NT2/D1 (cell line): ENCODE results near the gene DNAJC27.
"Not testable (repeated sequence)": the region's sequence is repeated elsewhere in the genome, so short reads cannot be mapped to it uniquely, and the experiment has no call there.

ENCODE experiments used
- DNase-seq: peaks from one replicate; pipeline ENCODE4 v3.0.0-alpha.2; 2011; ENCODE audit warnings: low read depth, low spot score
- H3K27me3 ChIP-seq: 2 replicates; pipeline ENCODE4 v1.6.0; 2011; ENCODE audit warnings: mild to moderate bottlenecking; ENCODE audit not compliant: insufficient read length, insufficient read depth
- H3K36me3 ChIP-seq: 2 replicates; pipeline ENCODE4 v1.6.1; 2011; ENCODE audit warnings: mild to moderate bottlenecking, low read length, mixed read lengths; ENCODE audit not compliant: insufficient read depth, insufficient read length
- H3K4me1 ChIP-seq: 2 replicates; pipeline ENCODE4 v1.5.1; 2011; ENCODE audit not compliant: insufficient read depth, insufficient read length
- H3K4me3 ChIP-seq: 2 replicates; pipeline ENCODE4 v1.5.1; 2011; ENCODE audit warnings: low read depth; ENCODE audit not compliant: insufficient read length
- H3K9ac ChIP-seq: 2 replicates; pipeline ENCODE4 v1.6.0; 2011; ENCODE audit warnings: low read depth; ENCODE audit not compliant: insufficient read length
- H3K9me3 ChIP-seq: 2 replicates; pipeline ENCODE4 v1.5.1; 2011; ENCODE audit warnings: mild to moderate bottlenecking, low read length; ENCODE audit not compliant: insufficient read depth
- SUZ12 ChIP-seq: IDR thresholded peaks from 2 replicates; pipeline ENCODE4 v1.6.1; 2011; ENCODE audit not compliant: insufficient read length, insufficient read depth; ENCODE audit errors: extremely low read depth
- YY1 ChIP-seq: IDR thresholded peaks from 2 replicates; pipeline ENCODE4 v1.6.1; 2011; ENCODE audit not compliant: insufficient read length, insufficient read depth
- ZNF274 ChIP-seq: IDR thresholded peaks from 2 replicates; pipeline ENCODE4 v1.6.1; 2011; ENCODE audit warnings: mild to moderate bottlenecking, low read depth, low read length

Gene DNAJC27

GRCh38 chr2:24971536-24972314 lies at the start of gene DNAJC27:
Gene DNAJC27 (minus strand): TSS chr2:24971955. CDS start chr2:24971904, 51 bp downstream.
- Histone ChIP-seq H3K36me3 (no peaks in the 10 kb centered on the region), H3K9ac (peak within 1 kb of the TSS; percentile 90), H3K4me3 (peak within 1 kb of the TSS; percentile 85), H3K27me3 (no peaks in the 10 kb centered on the region), H3K4me1 (no peaks in the 10 kb centered on the region), H3K9me3 (no peaks in the 10 kb centered on the region)
- peak; percentile 96 for DNase-seq
- TF ChIP-seq YY1: no peak
- TF ChIP-seq ZNF274: no peak
- TF ChIP-seq SUZ12: no peak

DNA sequence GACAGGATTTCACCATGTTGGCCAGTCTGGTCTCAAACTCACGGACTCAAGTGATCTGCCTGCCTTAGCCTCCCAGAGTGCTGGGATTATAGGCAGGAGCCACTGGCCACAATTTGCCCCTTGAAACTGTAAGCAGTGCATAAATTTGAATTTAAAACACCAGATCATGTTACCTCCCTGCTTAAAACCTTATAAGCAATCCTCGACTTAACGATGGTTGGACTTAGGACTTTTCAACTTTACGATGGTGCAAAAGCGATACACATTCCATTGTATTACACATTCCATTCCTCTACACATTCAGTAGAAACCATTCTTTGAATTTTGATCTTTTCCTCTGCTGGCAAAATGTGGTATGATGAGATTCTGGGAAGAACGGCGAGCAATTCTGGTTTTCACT lies 46.9 kb upstream of the DNAJC27 start:
- DNase-seq: no peak
- Histone ChIP-seq H3K4me3 (no peak overlapping the region), H3K36me3 (no peaks in the 10 kb centered on the region), H3K4me1 (peaks cover 2% of the 10 kb centered on the region), H3K9me3 (no peaks in the 10 kb centered on the region), H3K27me3 (no peaks in the 10 kb centered on the region), H3K9ac (no peak overlapping the region)
- TF ChIP-seq ZNF274 (no peak), SUZ12 (no peak), YY1 (no peak)

DNA sequence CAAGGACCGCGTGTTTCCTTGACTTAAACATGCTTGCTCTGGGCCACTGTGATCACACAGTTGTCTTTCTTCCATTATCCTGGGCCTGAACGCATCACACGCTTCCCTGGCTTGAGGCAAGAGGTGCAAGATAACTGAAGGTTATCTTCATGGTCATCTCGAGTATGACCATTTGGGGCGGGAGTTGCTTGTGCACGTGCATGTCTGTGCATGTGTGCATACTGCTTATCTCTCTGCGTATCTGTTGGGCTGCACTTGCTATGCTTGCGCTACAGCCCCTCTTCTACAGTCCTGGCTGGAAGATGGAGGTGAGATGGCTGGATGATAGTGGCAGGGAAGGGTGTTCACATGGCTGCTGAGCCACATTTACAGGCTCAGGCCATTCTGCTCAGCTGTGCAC lies 42.9 kb upstream of the DNAJC27 start:
- no peak overlapping the region for H3K9ac ChIP-seq
- H3K4me1 ChIP-seq: peaks cover 2% of the 10 kb centered on the region
- TF ChIP-seq YY1 (no peak), ZNF274 (no peak), SUZ12 (no peak)

DNA sequence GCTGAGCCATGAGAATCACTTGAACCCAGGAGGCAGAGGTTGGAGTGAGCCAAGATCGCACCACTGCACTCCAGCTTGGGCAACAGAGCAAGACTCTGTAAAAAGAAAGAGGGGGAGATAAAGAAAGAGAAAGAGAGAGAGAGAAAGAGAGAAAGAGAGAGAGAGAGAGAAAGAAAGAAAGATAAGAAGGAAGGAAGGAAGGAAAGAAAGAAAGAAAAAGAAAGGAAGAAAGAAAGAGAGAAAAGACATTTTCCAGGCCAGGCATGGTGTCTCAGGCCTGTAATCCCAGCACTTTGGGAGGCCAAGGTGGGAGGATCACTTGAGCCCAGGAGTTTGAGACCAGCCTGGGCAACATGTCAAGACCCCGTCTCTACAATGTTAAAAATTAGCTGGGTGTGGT lies 39.6 kb upstream of the DNAJC27 start:
- not testable (repeated sequence) for H3K36me3 ChIP-seq, H3K4me1 ChIP-seq, H3K27me3 ChIP-seq, H3K4me3 ChIP-seq, H3K9ac ChIP-seq, H3K9me3 ChIP-seq, DNase-seq

More for the DNA sequence above, 42.9 kb upstream of the DNAJC27 start:
- Histone ChIP-seq H3K9me3 (no peaks in the 10 kb centered on the region), H3K27me3 (no peaks in the 10 kb centered on the region), H3K4me3 (no peak overlapping the region), H3K36me3 (no peaks in the 10 kb centered on the region)
- DNase-seq: no peak

GRCh38 chr2:25009954-25010353 lies 38.2 kb upstream of the DNAJC27 start:
- no peaks in the 10 kb centered on the region for H3K4me1 ChIP-seq
- no peaks in the 10 kb centered on the region for H3K9me3 ChIP-seq
- no peak for DNase-seq
- H3K27me3 ChIP-seq: no peaks in the 10 kb centered on the region
- TF ChIP-seq YY1 (no peak), SUZ12 (no peak), ZNF274 (no peak)
- H3K9ac ChIP-seq: no peak overlapping the region
- H3K4me3 ChIP-seq: no peak overlapping the region
- H3K36me3 ChIP-seq: no peaks in the 10 kb centered on the region

DNA sequence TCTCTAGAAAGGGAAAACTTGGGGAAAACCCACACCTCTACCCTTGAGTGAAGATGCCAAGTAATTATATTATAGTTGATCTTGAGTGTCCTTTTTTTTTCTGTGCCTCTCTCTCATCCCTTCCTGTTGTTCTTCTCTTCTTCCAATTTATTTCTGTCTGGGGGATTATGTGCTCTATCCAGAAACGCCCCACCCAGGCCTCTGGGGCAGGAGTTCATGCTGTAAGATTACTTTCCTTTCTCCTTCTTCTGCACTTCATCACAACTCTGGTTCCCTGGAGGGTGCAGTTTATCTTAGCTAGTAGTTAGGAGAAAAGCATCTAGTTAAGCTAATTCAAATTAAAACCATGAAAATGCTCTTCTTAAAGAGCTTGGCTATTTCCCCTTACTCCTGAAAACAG lies 30.3 kb upstream of the DNAJC27 start:
- Histone ChIP-seq H3K27me3 (no peaks in the 10 kb centered on the region), H3K9ac (no peak overlapping the region), H3K36me3 (no peaks in the 10 kb centered on the region), H3K9me3 (no peaks in the 10 kb centered on the region), H3K4me3 (no peak overlapping the region), H3K4me1 (no peaks in the 10 kb centered on the region)
- no peak for TF ChIP-seq YY1
- no peak for TF ChIP-seq ZNF274
- no peak for TF ChIP-seq SUZ12
- DNase-seq: no peak

DNA sequence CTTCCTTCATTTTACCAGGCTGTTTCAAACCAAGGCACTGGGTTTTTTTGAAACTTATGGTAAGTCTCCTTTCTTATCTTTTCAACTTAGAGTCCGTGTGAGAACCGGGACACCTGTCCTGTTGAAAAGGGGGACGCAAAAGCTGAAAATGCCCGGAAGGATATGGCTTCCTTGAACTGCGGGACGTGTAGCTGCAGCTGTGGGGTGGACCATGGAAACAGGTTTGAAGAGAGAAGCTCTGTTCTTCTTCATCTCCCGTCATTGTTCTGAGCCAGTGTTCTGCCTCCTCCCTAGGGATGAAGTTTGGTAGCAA lies 29.5 kb upstream of the DNAJC27 start:
- no peak overlapping the region for H3K9ac ChIP-seq
- no peak overlapping the region for H3K4me3 ChIP-seq
- H3K36me3 ChIP-seq: no peaks in the 10 kb centered on the region
- H3K27me3 ChIP-seq: no peaks in the 10 kb centered on the region
- no peaks in the 10 kb centered on the region for H3K4me1 ChIP-seq
- no peak for DNase-seq
- H3K9me3 ChIP-seq: no peaks in the 10 kb centered on the region
- TF ChIP-seq SUZ12 (no peak), ZNF274 (no peak), YY1 (no peak)
